ENCODE results near the gene PTPRD.

DNA sequence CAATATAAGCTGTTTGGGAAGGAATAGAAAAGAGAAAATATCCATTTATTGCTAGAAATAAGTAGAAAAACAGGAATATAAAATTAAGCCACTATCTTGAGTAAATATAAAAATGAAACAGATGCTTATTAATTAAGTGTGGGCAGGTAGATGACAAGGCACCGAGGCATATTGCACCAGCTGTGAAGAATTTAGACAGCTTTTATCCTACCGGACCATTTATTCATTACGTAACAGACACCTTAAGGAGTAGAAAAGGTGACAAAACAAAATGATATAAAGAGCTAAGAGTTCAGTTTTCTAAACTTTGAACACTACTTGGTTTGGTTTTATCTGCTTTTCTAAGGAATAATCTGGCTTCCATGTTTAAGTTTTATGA is 404.1 kb downstream of the PTPRD start:
- TF ChIP-seq, protein P1, sequence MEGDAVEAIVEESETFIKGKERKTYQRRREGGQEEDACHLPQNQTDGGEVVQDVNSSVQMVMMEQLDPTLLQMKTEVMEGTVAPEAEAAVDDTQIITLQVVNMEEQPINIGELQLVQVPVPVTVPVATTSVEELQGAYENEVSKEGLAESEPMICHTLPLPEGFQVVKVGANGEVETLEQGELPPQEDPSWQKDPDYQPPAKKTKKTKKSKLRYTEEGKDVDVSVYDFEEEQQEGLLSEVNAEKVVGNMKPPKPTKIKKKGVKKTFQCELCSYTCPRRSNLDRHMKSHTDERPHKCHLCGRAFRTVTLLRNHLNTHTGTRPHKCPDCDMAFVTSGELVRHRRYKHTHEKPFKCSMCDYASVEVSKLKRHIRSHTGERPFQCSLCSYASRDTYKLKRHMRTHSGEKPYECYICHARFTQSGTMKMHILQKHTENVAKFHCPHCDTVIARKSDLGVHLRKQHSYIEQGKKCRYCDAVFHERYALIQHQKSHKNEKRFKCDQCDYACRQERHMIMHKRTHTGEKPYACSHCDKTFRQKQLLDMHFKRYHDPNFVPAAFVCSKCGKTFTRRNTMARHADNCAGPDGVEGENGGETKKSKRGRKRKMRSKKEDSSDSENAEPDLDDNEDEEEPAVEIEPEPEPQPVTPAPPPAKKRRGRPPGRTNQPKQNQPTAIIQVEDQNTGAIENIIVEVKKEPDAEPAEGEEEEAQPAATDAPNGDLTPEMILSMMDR (IDR thresholded peaks at IDR 0.05): no peak
- TF ChIP-seq POLR2A (IDR thresholded peaks at IDR 0.05): no peak

All from thyroid gland (tissue), 4 donors.